GM12873 (cell line): ENCODE measurements around the gene MSL2.

Source experiments
- CTCF ChIP-seq: IDR thresholded peaks from 2 replicates; pipeline ENCODE4 v1.5.1; 2012; ENCODE audit warnings: low read depth, mild to moderate bottlenecking, moderate library complexity, low read length, control low read depth; ENCODE audit not compliant: insufficient read depth; ENCODE audit errors: missing control alignments

Gene MSL2

GRCh38 chr3:136114421-136114820 lies 81.7 kb downstream of the MSL2 start:
- TF ChIP-seq CTCF = no peak

- no peak for TF ChIP-seq CTCF
These were observed 85.7 kb downstream of the MSL2 start for GRCh38 chr3:136110481-136110880.

GRCh38 chr3:136109499-136109898 lies 86.6 kb downstream of the MSL2 start:
- TF ChIP-seq CTCF = no peak

GRCh38 chr3:136106101-136106500 lies 90.0 kb downstream of the MSL2 start:
- TF ChIP-seq CTCF = no peak

- TF ChIP-seq CTCF = no peak
These were observed 91.1 kb downstream of the MSL2 start for GRCh38 chr3:136105044-136105443.
